HG03378 (cell line): ENCODE data around the gene STK35.
"Not testable (repeated sequence)": the region's sequence is repeated elsewhere in the genome, so short reads cannot be mapped to it uniquely, and the experiment has no call there.

Experiments used
- ATAC-seq: cut with Tn5 transposase; IDR thresholded peaks from one replicate; pipeline ENCODE4 v1.9.1; 2021; ENCODE audit warnings: mild to moderate bottlenecking, moderate library complexity; ENCODE audit not compliant: unreplicated experiment

STK35 gene

GRCh38 chr20:2156666-2157624, 55.3 kb downstream of the STK35 start:
- ATAC-seq: no peak

GRCh38 chr20:2162125-2162822, 60.6 kb downstream of the STK35 start:
- ATAC-seq: no peak

DNA sequence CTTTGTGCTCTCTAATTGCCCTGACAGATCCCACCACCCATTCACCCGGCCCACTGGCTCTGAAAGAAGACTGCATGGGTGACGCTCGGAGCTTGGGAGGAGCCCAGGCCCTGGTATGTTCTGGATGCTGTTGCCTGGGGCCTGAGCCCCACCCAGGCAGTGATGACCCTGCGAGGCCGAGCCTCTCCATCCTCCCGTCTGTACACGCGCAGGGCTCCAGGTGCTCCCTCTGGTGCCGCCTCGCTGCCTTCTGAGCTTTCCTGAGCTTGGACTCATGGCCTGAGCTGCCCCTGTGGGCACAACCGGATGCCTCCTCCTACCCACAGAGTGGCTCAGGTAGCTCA, 61.2 kb downstream of the STK35 start:
- ATAC-seq: no peak

DNA sequence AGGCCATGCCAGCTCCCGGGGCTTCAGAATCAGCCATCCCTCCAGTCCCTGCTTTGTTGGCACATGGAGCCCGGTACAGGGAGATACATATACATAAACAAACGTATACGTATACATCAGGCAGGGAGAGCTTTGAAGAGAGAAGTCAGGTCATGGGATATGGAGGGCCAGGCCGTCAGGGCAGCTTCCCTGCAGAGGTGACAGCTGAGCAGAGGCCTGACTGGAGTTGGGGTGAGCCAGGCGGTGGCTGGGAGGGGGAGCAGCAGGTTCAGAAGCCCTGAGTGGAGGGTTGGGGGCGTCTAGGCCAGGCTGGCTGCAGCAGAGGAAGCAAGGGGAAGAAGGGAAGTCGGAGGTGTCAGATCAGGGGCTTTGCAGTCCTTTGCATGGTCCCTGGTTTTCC, 61.7 kb downstream of the STK35 start:
- ATAC-seq: no peak

GRCh38 chr20:2163757-2164156, 62.1 kb downstream of the STK35 start:
- ATAC-seq: no peak

- no peak for ATAC-seq
Measured at GRCh38 chr20:2164421-2164820, 62.8 kb downstream of the STK35 start.

GRCh38 chr20:2164966-2165365, 63.3 kb downstream of the STK35 start:
- ATAC-seq: no peak

GRCh38 chr20:2165871-2166270, 64.2 kb downstream of the STK35 start:
- ATAC-seq: no peak

- no peak for ATAC-seq
Measured at GRCh38 chr20:2167112-2167511, 65.5 kb downstream of the STK35 start.

- ATAC-seq: no peak
Measured at GRCh38 chr20:2168946-2169345, 67.3 kb downstream of the STK35 start.

DNA sequence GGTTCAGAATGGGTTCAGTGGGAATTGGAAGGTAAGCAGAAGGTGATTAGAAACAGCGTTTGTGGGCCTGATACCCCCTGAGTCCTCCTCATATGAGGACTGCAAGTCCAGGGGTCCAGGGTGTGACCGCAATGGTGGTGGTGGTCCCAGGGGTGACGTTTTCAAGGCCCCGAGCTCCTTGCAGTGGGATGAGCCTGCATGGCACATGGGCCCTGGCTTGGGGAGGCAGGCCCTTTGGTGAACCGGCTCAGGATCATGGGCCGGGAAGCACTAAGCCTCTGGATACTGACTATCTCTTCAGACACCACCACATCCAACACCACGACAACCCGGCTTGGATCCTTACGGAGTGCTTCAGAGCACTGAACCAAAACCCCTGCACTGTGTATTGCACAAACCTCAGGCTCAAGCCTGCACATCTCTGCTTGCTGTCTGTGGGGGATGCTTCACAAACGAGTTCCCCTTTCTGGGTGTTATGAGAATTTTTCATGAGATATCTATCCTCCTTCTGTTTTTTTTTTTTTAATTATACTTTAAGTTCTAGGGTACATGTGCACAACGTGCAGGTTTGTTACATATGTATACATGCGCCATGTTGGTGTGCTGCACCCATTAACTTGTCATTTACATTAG, 67.9 kb downstream of the STK35 start:
- ATAC-seq: no peak

DNA sequence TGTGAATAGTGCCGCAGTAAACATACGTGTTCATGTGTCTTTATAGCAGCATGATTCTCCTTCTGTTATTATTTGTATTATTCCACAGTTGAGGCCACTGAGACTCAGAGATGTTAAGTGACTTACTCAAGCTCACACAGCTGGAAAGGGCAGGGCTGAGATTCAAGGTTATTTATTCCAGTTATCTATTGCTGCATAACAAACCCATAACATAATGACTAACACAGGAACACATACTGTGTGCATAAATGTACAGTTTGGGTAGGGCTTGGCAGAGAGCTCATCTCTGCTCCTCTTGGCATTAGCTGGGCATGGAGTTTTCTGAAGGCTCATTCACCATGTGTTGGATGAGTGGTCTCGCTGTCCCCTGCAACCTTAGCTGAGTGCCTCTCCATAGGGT, 68.8 kb downstream of the STK35 start:
- no peak for ATAC-seq

DNA sequence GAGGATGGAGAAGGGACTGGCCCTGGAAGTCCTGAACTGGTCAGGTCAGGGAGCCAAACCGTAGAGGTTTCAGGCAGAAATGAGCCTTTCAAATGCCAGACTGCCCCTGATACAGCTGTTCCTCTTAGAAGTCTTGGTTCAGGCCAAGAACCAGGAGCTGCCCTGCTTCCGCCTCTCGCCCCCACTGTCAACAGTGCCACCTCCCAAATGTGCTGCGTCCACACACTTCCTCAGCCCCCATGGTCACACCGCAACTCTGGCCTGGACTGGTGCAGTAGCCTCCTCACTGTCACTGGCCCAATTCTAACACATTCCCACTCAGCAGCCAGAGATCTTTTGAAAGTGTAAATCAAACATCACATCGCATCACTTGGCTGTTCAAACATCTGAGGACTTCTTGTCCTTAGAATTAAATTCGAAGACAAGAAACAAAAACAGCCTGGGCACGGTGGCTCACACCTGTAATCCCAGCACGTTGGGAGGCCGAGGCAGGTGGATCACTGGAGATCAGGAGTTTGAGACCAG, 69.7 kb downstream of the STK35 start:
- no peak for ATAC-seq

- not testable (repeated sequence) for ATAC-seq
Measured at GRCh38 chr20:2171840-2172239, 70.2 kb downstream of the STK35 start.

DNA sequence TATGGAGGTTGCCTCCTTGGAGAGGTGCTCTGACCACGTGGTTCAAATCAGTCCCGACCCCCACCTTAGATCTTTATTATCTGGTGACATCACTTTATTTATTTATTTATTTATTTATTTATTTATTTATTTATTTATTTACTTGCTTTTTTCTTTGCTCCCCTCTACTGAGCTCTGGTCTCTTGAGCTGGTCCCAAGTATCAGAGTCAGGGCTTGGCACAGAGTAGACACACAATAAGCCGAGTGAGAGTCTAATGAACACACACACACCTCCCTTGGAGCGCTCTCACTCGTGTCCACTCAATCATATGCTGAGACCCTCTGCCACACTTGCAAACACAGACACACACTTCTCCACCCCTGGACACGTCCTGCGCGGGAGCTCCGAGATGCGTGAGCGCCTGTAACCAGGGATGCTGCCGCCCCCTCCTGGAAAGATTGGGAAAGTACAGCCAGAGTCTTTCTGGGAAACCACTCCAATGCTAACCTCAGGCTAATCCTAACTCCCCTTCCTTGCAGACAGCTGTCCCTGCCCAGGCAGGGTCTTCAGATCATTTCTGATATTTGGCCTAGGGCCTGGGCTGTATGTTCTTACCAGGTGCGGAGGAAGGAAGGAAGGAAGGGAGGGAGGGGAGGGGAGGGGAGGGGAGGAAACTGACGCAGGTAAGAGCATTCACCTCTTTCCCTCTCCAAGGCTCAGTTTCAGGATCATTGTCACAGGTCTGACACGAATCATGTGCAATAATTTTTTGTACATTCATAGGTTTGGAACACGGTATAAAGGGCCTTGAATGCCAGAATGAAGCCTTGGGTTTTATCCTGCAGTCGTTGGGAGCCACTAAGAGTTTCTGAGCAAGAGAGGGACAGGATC, 70.9 kb downstream of the STK35 start:
- ATAC-seq: no peak

- ATAC-seq: no peak
Measured at GRCh38 chr20:2173186-2173585, 71.6 kb downstream of the STK35 start.

GRCh38 chr20:2174067-2174466, 72.4 kb downstream of the STK35 start:
- no peak for ATAC-seq

DNA sequence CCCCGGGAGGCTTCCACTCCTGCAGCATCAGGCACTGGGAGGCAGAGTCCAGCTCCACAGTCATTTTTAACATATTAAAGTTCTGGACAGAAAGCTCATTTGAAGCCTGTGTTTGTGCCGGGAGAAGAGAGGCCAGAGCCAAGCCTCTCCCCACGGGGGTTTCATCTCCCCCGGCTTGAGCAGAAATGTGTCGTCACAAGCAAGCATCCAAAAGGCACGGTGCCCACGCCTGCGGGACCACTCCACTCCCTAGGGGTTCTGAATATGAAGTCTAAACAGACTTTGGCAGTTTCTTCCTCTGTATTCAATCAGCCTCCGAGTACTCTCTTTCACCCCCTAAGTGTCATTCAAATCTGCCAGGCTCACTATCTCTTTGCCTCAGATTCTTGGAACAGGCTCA, 75.3 kb downstream of the STK35 start:
- no peak for ATAC-seq

GRCh38 chr20:2178318-2179232, 76.9 kb downstream of the STK35 start:
- ATAC-seq: no peak

DNA sequence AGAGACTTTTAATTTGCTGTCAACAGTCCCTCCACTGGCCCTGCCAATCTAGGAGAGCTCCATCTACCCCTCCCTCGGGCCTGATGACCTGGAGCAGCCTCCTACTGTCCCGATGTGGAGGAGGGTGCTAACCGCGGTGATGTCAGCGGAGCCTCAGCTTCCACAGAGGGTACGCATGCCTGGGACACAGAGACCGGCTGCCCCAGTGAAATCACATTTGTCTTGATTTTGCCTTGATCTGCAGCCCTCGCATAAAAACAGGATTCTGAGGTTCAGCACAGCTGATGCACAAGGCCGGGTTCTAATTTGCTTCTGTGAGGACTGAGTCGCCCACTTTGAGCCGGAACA, 77.6 kb downstream of the STK35 start:
- no peak for ATAC-seq
